ENCODE results near the gene BOLA2B. TPM values are rescaled to one million over a fixed set of nuclear protein-coding genes. Genes with fewer than 3 reads are reported as not detected.

Gene BOLA2B
- total and polyA plus RNA-seq, 2 of the 4 experiments (the other 2 are of a cell fraction), result 121 to 301 TPM

DNA sequence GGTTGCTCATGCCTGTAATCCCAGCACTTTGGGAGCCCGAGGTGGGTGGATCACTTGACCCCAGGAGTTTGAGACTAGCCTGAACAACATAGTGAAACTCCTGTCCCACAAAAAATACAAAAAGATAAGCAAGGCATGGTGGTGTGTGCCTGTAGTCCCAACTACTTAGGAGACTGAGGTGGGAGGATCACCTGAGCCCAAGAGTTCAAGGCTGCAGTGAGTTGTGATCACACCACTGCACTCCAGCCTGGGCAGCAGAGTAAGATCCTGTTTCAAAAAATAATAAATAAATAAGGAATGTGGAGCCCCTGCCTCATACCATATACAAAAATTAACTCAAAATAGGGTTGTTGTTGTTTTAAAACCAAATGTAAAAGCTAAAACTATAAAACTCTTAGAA is 36.3 kb downstream of the BOLA2B start:
- Histone ChIP-seq H3K14ac (replicated peaks; ENCODE audit: low read depth, low read length) (no peak overlapping the region), H3K18ac (ENCODE audit: low read depth, low read length) (no peak overlapping the region), H2AK5ac (ENCODE audit: low read depth, low read length) (no peak overlapping the region), H2BK15ac (ENCODE audit: low read depth, low read length) (no peak overlapping the region), H3K27ac (ENCODE audit: insufficient read depth, low read length) (no peak overlapping the region), H3K9me1 (ENCODE audit: insufficient read depth, low read length) (no peaks in the 10 kb centered on the region), H4K91ac (ENCODE audit: insufficient read depth, low read depth, low read length) (no peak overlapping the region), H2AFZ (replicated peaks; ENCODE audit: low read length, poor library complexity) (no peak overlapping the region), H2AK9ac (replicated peaks; ENCODE audit: low read depth, low read length, poor library complexity) (no peak overlapping the region), H3K56ac (ENCODE audit: extremely low read depth, insufficient read depth, low read length) (no peak overlapping the region), H4K5ac (ENCODE audit: low read depth, low read length) (no peak overlapping the region), H2BK120ac (ENCODE audit: low read depth, low read length) (no peak overlapping the region), H3K79me1 (ENCODE audit: low read depth in 1 of 2, low read length in 2 of 2) (no peaks in the 10 kb centered on the region), H2BK20ac (ENCODE audit: low read depth, low read length) (no peak overlapping the region), H3K9ac (ENCODE audit: low read depth, low read length) (no peak overlapping the region), H2BK5ac (ENCODE audit: low read depth, low read length, poor library complexity, severe bottlenecking) (no peak overlapping the region), H3K4ac (ENCODE audit: low read depth, low read length) (no peak overlapping the region), H3K4me3 (ENCODE audit: insufficient read depth, low read depth, low read length) (no peak overlapping the region), H3K4me1 (ENCODE audit: control insufficient read depth, insufficient read depth, low read length) (no peaks in the 10 kb centered on the region), H4K20me1 (ENCODE audit: insufficient read depth, low read length) (no peaks in the 10 kb centered on the region), H4K8ac (ENCODE audit: low read depth in 2 of 2, low read length in 2 of 2) (no peak overlapping the region), H3K9me3 (ENCODE audit: control insufficient read depth, insufficient read depth, low read length) (peaks cover 1% of the 10 kb centered on the region; the same call in 1 of the 2 replicates), H3K27me3 (ENCODE audit: control insufficient read depth, insufficient read depth, low read length) (peaks cover 3% of the 10 kb centered on the region; the same call in 1 of the 2 replicates), H3K4me2 (ENCODE audit: low read depth, low read length) (no peak overlapping the region), H3K23ac (ENCODE audit: low read depth, low read length) (no peak overlapping the region), H3K36me3 (ENCODE audit: control insufficient read depth, insufficient read depth, low read length) (no peaks in the 10 kb centered on the region)
- in situ Hi-C loops (cut with MboI; ENCODE audit: low sequenced_read_pairs), result no loop called here
- CTCF ChIA-PET, result interaction anchor here (0.7 kb wide), 1 partner anchor 20 kb away, joined by 3 read pairs; no protein-coding TSS in a partner anchor
- POLR2A ChIA-PET (ENCODE audit: unreplicated experiment), result no interaction called here
- BruUV-seq (replicated peaks), result no TSS peak
- no peak for TF ChIP-seq FOS (IDR thresholded peaks at IDR 0.05; ENCODE audit: low read depth, low read length)
- no peak for TF ChIP-seq SMC3 (IDR thresholded peaks at IDR 0.05; ENCODE audit: low read depth, low read length)
- TF ChIP-seq, protein P1, sequence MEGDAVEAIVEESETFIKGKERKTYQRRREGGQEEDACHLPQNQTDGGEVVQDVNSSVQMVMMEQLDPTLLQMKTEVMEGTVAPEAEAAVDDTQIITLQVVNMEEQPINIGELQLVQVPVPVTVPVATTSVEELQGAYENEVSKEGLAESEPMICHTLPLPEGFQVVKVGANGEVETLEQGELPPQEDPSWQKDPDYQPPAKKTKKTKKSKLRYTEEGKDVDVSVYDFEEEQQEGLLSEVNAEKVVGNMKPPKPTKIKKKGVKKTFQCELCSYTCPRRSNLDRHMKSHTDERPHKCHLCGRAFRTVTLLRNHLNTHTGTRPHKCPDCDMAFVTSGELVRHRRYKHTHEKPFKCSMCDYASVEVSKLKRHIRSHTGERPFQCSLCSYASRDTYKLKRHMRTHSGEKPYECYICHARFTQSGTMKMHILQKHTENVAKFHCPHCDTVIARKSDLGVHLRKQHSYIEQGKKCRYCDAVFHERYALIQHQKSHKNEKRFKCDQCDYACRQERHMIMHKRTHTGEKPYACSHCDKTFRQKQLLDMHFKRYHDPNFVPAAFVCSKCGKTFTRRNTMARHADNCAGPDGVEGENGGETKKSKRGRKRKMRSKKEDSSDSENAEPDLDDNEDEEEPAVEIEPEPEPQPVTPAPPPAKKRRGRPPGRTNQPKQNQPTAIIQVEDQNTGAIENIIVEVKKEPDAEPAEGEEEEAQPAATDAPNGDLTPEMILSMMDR (conservative IDR thresholded peaks at IDR 0.05; ENCODE audit: low read depth, low read length), result no peak
- TF ChIP-seq, protein P2, sequence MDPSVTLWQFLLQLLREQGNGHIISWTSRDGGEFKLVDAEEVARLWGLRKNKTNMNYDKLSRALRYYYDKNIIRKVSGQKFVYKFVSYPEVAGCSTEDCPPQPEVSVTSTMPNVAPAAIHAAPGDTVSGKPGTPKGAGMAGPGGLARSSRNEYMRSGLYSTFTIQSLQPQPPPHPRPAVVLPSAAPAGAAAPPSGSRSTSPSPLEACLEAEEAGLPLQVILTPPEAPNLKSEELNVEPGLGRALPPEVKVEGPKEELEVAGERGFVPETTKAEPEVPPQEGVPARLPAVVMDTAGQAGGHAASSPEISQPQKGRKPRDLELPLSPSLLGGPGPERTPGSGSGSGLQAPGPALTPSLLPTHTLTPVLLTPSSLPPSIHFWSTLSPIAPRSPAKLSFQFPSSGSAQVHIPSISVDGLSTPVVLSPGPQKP (IDR thresholded peaks at IDR 0.05; ENCODE audit: borderline replicate concordance, low read depth, low read length), result no peak
- dilution Hi-C loops (cut with HindIII; ENCODE audit: low sequenced_read_pairs, unreplicated experiment), result no loop called here
- DNase-seq (no peak), ATAC-seq (ENCODE audit: low read depth) (no peak)
- intact Hi-C loops (cut with micrococcal nuclease), result no loop called here
- WGBS, 2 experiments (ENCODE audit: extremely low coverage in 2 of 2, insufficient read length in 1 of 2), result no CpG with 5 or more reads among the region's 1 CpG

All from IMR-90 (cell line).